HUES48 (cell line): Measurements from ENCODE around the gene ZNF33A.

Source experiments
- H3K27ac ChIP-seq: one replicate; pipeline ENCODE4 v1.7.0; 2013; ENCODE audit warnings: low read depth, low read length, inconsistent platforms
- H3K27me3 ChIP-seq: 2 replicates; pipeline ENCODE4 v1.6.1; 2013; ENCODE audit warnings: mild to moderate bottlenecking, low read length; ENCODE audit not compliant: control insufficient read depth, insufficient read depth
- H3K36me3 ChIP-seq: 2 replicates; pipeline ENCODE4 v1.6.1; 2013; ENCODE audit warnings: low read length; ENCODE audit not compliant: control insufficient read depth, insufficient read depth
- H3K4me1 ChIP-seq: 2 replicates; pipeline ENCODE4 v1.6.1; 2013; ENCODE audit warnings: mild to moderate bottlenecking, low read length; ENCODE audit not compliant: control insufficient read depth, insufficient read depth
- H3K4me3 ChIP-seq: 2 replicates; pipeline ENCODE4 v1.5.1; 2013; ENCODE audit warnings: mild to moderate bottlenecking, low read depth, low read length
- H3K9ac ChIP-seq: 2 replicates; pipeline ENCODE4 v1.6.1; 2013; ENCODE audit warnings: mild to moderate bottlenecking, low read depth, low read length, moderate library complexity
- H3K9me3 ChIP-seq: 2 replicates; pipeline ENCODE4 v1.6.1; 2013; ENCODE audit warnings: low read length; ENCODE audit not compliant: control insufficient read depth, insufficient read depth

ZNF33A gene

GRCh38 chr10:38094158-38094926 lies 83.9 kb downstream of the ZNF33A start, which contains the start of gene ZNF37A:
Gene ZNF37A (plus strand): TSS chr10:38094337. CDS start chr10:38096618, 2,281 bp downstream.
- no peaks in the 10 kb centered on the region for H3K27me3 ChIP-seq
- H3K27ac ChIP-seq: no peak within 1 kb of the TSS
- no peaks in the 10 kb centered on the region for H3K36me3 ChIP-seq
- no peak within 1 kb of the TSS for H3K9ac ChIP-seq
- no peaks in the 10 kb centered on the region for H3K4me1 ChIP-seq
- peak within 1 kb of the TSS; percentile 61 for H3K4me3 ChIP-seq
- H3K9me3 ChIP-seq: peaks cover 65% of the 10 kb centered on the region

DNA sequence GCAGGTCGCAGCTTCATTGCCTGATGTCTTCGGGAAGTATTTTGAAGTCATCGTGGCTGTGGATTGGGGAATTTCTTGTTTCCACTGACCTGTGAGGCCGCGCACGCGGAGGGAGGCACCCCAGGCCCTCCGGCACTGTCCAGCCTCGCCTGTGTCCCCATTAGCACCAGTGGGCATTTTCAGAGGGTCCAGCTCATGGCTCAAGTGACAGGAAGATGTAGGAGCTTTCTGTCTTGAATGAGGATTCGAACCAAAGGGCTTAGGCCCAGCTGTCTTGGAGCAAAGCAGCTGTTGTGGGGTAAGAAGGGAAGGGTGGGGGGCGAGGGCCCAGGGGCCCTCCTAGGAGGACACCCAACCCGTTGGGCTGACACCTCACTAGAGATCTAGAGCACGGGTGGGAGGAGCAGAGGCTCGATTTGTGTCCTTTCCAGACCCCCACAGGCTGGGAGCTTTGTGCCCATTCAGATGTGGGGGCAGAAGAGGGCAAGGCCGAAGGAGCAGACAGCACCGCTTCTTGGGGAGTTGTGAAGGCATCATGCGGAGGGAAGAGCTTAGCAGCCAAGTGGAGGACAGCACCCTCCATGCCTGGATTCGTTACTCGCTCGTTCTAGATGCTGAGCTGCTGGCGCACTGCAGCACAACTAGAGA lies 84.6 kb downstream of the ZNF33A start:
- Histone ChIP-seq H3K27ac (no peak overlapping the region), H3K27me3 (no peaks in the 10 kb centered on the region), H3K4me3 (peak overlapping the region; percentile 61), H3K36me3 (no peaks in the 10 kb centered on the region), H3K4me1 (no peaks in the 10 kb centered on the region), H3K9me3 (peaks cover 65% of the 10 kb centered on the region), H3K9ac (no peak overlapping the region)

DNA sequence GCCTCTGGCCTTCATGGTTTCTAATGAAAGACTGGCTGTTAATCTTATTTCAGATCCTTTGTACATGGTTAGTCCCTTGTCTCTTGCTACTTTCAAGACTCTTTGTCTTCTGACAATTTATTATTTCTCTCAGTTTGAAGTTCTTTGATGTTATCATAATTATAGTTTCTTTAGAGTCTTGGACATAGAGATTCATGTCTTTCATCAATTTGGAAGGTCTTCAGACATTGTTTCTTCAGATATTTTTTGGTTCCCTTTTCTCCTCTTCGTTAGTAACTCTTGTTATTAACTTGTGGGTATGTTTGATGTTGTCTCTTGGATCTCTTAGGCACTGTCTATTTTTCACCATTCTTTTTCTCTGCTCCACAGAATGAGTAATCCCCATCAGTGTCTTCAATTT lies 92.4 kb downstream of the ZNF33A start:
- H3K9me3 ChIP-seq: peaks cover 83% of the 10 kb centered on the region
- H3K9ac ChIP-seq: no peak overlapping the region
- no peaks in the 10 kb centered on the region for H3K4me1 ChIP-seq
- H3K27ac ChIP-seq: no peak overlapping the region
- H3K4me3 ChIP-seq: no peak overlapping the region
- no peaks in the 10 kb centered on the region for H3K36me3 ChIP-seq
- no peaks in the 10 kb centered on the region for H3K27me3 ChIP-seq

- Histone ChIP-seq H3K27ac (no peak overlapping the region), H3K4me3 (no peak overlapping the region), H3K9me3 (peaks cover 80% of the 10 kb centered on the region), H3K27me3 (no peaks in the 10 kb centered on the region), H3K4me1 (no peaks in the 10 kb centered on the region), H3K36me3 (no peaks in the 10 kb centered on the region), H3K9ac (no peak overlapping the region)
Measured at GRCh38 chr10:38103756-38104155, 93.3 kb downstream of the ZNF33A start.

- H3K36me3 ChIP-seq: no peaks in the 10 kb centered on the region
- no peak overlapping the region for H3K4me3 ChIP-seq
- peaks cover 56% of the 10 kb centered on the region for H3K9me3 ChIP-seq
- H3K4me1 ChIP-seq: no peaks in the 10 kb centered on the region
- no peaks in the 10 kb centered on the region for H3K27me3 ChIP-seq
- H3K27ac ChIP-seq: no peak overlapping the region
- H3K9ac ChIP-seq: no peak overlapping the region
Measured at GRCh38 chr10:38112159-38112558, 101.7 kb downstream of the ZNF33A start.
